ENCODE measurements around the gene LCA5L.

DNA sequence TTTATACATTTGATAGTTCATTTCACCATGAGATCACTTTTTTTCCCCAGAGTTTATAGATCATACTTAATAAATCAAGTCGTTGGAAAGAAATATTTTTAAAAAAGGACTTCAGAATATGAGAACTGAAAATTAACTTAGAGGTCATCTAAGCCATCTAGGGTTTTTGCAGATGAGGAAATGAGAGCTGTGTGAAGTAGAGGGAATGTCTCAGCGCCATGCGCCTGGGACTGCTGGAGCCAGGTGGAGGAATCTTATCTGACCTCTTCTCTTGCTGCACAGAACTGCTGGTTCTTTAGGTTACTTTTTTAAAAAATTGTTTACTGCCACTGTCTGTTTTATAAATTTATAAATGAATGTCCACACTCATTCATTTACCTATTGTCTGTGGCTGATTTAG lies 17.7 kb upstream of the LCA5L start:
- TF ChIP-seq, protein P1, sequence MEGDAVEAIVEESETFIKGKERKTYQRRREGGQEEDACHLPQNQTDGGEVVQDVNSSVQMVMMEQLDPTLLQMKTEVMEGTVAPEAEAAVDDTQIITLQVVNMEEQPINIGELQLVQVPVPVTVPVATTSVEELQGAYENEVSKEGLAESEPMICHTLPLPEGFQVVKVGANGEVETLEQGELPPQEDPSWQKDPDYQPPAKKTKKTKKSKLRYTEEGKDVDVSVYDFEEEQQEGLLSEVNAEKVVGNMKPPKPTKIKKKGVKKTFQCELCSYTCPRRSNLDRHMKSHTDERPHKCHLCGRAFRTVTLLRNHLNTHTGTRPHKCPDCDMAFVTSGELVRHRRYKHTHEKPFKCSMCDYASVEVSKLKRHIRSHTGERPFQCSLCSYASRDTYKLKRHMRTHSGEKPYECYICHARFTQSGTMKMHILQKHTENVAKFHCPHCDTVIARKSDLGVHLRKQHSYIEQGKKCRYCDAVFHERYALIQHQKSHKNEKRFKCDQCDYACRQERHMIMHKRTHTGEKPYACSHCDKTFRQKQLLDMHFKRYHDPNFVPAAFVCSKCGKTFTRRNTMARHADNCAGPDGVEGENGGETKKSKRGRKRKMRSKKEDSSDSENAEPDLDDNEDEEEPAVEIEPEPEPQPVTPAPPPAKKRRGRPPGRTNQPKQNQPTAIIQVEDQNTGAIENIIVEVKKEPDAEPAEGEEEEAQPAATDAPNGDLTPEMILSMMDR (IDR thresholded peaks at IDR 0.05) = no peak
- TF ChIP-seq POLR2AphosphoS5 (IDR thresholded peaks at IDR 0.05) = no peak
- no peak for TF ChIP-seq POLR2A (IDR thresholded peaks at IDR 0.05)

All from prostate gland (tissue), 2 donors.